HG03159 (cell line): ENCODE results near the gene AFAP1L2.

Experiments used
- ATAC-seq: cut with Tn5 transposase; IDR thresholded peaks from one replicate; pipeline ENCODE4 v1.9.1; 2021; ENCODE audit warnings: mild to moderate bottlenecking, moderate library complexity; ENCODE audit not compliant: unreplicated experiment

The AFAP1L2 gene

DNA sequence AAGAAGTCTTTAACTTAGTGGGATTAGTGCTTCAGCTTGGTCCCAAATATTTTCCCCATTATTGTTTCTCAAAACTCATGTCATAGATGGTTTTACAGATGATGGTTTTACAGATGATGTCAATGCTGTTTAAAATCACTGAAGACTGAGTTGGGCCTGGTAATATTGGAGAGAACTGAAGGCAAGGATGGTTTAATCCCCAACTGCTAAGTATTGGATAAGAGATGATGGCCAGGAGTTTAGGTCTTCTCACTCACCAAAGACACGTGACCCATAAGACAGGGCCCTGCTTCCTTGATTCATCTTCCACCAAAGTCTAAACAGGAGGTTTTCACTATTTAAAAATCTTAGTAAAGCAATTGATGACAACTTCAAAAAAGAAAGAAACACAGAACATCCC, 108.9 kb downstream of the AFAP1L2 start:
- no peak for ATAC-seq

- no peak for ATAC-seq
These were observed 109.8 kb downstream of the AFAP1L2 start for GRCh38 chr10:114294549-114294948.

GRCh38 chr10:114293075-114293474, 111.2 kb downstream of the AFAP1L2 start:
- ATAC-seq, result no peak

GRCh38 chr10:114291516-114291915, 112.8 kb downstream of the AFAP1L2 start:
- no peak for ATAC-seq

- no peak for ATAC-seq
These were observed 113.2 kb downstream of the AFAP1L2 start for GRCh38 chr10:114291076-114291475.

GRCh38 chr10:114290038-114290437, 114.3 kb downstream of the AFAP1L2 start:
- no peak for ATAC-seq

- ATAC-seq, result no peak
These were observed 115.2 kb downstream of the AFAP1L2 start for GRCh38 chr10:114289096-114289436.

DNA sequence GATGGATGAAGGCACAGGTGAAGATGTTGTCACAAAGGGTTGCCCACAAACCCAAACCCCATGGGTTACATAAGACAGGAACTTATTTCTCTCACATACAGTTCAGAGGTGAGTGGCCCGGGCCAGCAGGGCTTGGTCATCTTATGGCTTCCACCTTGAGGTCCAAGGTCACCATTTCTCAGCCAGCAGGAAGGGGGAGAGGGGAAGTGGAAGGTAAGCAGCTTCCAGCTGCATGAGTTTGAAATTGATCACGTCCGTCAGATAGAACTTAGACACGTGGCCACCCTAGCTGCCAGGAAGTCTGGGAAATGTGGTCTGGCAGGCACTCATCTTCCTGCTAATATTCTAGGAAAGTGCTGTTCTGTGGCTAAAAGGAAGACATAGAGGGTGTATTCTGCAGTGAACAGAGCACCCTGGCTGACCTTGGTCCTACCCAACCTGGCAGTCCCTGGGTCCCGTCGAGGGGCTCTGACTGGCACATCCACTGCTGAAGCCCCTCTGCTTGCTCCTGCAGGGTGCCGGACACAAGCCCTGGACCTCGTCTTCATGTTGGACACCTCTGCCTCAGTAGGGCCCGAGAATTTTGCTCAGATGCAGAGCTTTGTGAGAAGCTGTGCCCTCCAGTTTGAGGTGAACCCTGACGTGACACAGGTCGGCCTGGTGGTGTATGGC, 115.7 kb downstream of the AFAP1L2 start:
- ATAC-seq, result no peak

DNA sequence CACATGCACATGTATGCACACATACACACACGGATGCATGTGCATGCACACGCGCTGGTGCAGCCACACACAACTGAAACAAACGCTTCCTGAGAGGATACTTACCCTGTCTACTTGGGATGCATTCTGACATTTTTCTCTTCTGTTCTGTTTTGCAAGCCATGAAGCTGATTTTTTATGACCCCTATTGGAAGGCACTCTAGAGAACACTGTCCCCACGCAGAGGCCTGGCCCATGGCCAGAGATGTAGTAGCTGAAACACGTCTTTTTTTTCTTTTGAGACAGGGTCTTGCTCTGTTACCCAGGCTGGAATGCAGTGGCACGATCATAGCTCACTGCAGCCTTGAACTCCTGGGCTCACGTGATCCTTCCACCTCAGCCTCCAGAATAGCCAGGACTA, 117.4 kb downstream of the AFAP1L2 start:
- no peak for ATAC-seq

- no peak for ATAC-seq
These were observed 118.3 kb downstream of the AFAP1L2 start for GRCh38 chr10:114285961-114286441.

GRCh38 chr10:114284346-114285071, 119.8 kb downstream of the AFAP1L2 start:
- no peak for ATAC-seq

- no peak for ATAC-seq
These were observed 120.6 kb downstream of the AFAP1L2 start for GRCh38 chr10:114283535-114284234.

DNA sequence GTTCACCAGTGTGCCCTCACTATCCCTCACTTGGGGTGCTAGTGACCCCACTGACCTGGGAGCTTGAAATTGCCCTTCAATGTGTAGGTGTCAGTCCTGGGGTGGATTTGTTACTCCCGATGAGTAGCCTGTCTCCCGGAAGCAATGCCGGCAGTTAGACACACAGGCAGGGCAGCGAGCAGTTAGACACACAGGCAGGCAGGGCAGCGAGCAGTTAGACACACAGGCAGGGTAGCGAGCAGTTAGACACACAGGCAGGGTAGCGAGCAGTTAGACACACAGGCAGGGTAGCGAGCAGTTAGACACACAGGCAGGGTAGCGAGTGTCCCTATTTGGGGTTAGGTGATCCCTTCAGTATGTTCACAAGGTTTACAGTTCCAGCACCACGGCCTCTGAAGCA, 121.2 kb downstream of the AFAP1L2 start:
- no peak for ATAC-seq

- no peak for ATAC-seq
These were observed 121.8 kb downstream of the AFAP1L2 start for GRCh38 chr10:114282526-114282925.

- no peak for ATAC-seq
These were observed 122.8 kb downstream of the AFAP1L2 start for GRCh38 chr10:114281461-114281860.

GRCh38 chr10:114281006-114281405, 123.3 kb downstream of the AFAP1L2 start:
- ATAC-seq, result no peak

GRCh38 chr10:114279901-114280644, 124.2 kb downstream of the AFAP1L2 start:
- no peak for ATAC-seq

- ATAC-seq, result no peak
These were observed 125.0 kb downstream of the AFAP1L2 start for GRCh38 chr10:114279289-114279688.

- ATAC-seq, result no peak
These were observed 125.5 kb downstream of the AFAP1L2 start for GRCh38 chr10:114278884-114279191.

DNA sequence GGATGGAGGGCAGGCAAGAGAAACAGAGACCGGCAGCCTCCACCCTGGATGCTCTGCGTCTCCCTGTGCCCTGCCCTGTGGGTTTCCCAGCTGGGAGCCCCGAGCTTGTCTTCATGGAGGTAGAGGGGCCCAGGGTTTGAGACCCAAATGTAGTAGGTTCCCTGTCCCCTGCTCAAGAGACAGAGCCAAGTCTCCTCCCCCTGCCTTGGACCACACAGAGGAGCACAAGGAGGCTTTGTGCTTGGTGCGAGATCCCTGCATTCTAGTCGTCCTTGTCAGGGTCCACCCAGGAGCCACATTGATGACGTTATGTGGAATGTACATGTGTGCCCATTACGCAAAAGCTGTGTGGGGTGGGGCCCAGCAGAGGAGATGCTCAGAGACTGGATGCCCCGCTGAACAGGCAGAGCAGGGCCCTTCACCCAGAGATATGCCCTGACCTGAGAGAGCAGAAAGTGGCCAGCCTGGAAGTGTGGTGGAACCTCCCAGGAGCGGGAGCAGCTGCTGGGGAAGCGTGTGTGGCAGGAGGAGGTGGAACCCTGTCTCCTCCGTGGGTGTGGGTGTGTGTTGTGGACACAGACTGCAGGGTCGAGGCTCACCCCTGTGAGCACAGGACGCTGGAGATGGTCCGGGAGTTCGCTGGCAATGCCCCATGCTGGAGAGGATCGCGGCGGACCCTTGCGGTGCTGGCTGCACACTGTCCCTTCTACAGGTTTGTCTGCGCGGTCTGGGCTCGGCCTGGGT, 126.0 kb downstream of the AFAP1L2 start:
- ATAC-seq, result no peak

- no peak for ATAC-seq
These were observed 127.6 kb downstream of the AFAP1L2 start for GRCh38 chr10:114276671-114277070.
